MM.1S (cell line): Measurements from ENCODE around the gene ENOSF1.

Source experiments
- DNase-seq: peaks from one replicate; pipeline ENCODE4 v3.0.0-alpha.2; 2015
- H2AFZ ChIP-seq: fragments of 300-600 bp; sonication (generic); 2 replicates; pipeline ENCODE4 v1.6.0; 2016; ENCODE audit warnings: antibody characterized with exemption, low read length
- H3F3A ChIP-seq: fragments of 300-600 bp; sonication (generic); 2 replicates; pipeline ENCODE4 v1.6.1; 2016; ENCODE audit warnings: mild to moderate bottlenecking, antibody characterized with exemption, low read length, moderate library complexity, mixed read lengths; ENCODE audit not compliant: insufficient read depth
- H3K27ac ChIP-seq: fragments of 300-600 bp; sonication (generic); 2 replicates; pipeline ENCODE4 v1.5.1; 2016; ENCODE audit warnings: mild to moderate bottlenecking, low read length
- H3K27me3 ChIP-seq: fragments of 300-600 bp; sonication (generic); replicated peaks from 2 replicates; pipeline ENCODE4 v1.6.0; 2016; ENCODE audit warnings: low read length; ENCODE audit not compliant: insufficient read depth
- H3K36me3 ChIP-seq: fragments of 300-600 bp; sonication (generic); replicated peaks from 2 replicates; pipeline ENCODE4 v1.6.1; 2016; ENCODE audit warnings: mild to moderate bottlenecking, low read length, mixed read lengths; ENCODE audit not compliant: insufficient read depth
- H3K4me1 ChIP-seq: fragments of 300-600 bp; sonication (generic); 2 replicates; pipeline ENCODE4 v1.6.1; 2016; ENCODE audit warnings: low read length, mixed read lengths
- H3K4me2 ChIP-seq: fragments of 300-600 bp; sonication (generic); 2 replicates; pipeline ENCODE4 v1.6.0; 2016; ENCODE audit warnings: low read depth, low read length
- H3K4me3 ChIP-seq: fragments of 300-600 bp; sonication (generic); 2 replicates; pipeline ENCODE4 v1.5.1; 2016; ENCODE audit warnings: low read length, mixed read lengths
- H3K79me2 ChIP-seq: fragments of 300-600 bp; sonication (generic); 2 replicates; pipeline ENCODE4 v1.6.1; 2016; ENCODE audit warnings: mixed run types, low read length, mixed read lengths
- H3K9ac ChIP-seq: fragments of 300-600 bp; sonication (generic); 2 replicates; pipeline ENCODE4 v1.6.1; 2016; ENCODE audit warnings: low read length, mixed read lengths
- H3K9me2 ChIP-seq: fragments of 300-600 bp; sonication (generic); replicated peaks from 2 replicates; pipeline ENCODE4 v1.6.1; 2016; ENCODE audit warnings: mild to moderate bottlenecking, low read length, mixed read lengths; ENCODE audit not compliant: insufficient read depth
- H3K9me3 ChIP-seq: fragments of 300-600 bp; sonication (generic); replicated peaks from 2 replicates; pipeline ENCODE4 v1.6.1; 2016; ENCODE audit warnings: mild to moderate bottlenecking, low read length, mixed read lengths; ENCODE audit not compliant: insufficient read depth
- H4K20me1 ChIP-seq: fragments of 300-600 bp; sonication (generic); 2 replicates; pipeline ENCODE4 v1.6.1; 2016; ENCODE audit warnings: mild to moderate bottlenecking, low read length, moderate library complexity, mixed read lengths; ENCODE audit not compliant: insufficient read depth
- CTCF ChIP-seq: fragments of 300-600 bp; sonication (generic); IDR thresholded peaks from 2 replicates; pipeline ENCODE4 v1.5.1; 2016; ENCODE audit warnings: antibody characterized with exemption, low read length, mixed read lengths
- EZH2 ChIP-seq: fragments of 300-600 bp; sonication (generic); optimal IDR thresholded peaks from 2 replicates; pipeline ENCODE3; 2017; ENCODE audit warnings: low read depth, mild to moderate bottlenecking, antibody characterized with exemption, low read length, mixed read lengths
- EZH2phosphoT487 ChIP-seq: fragments of 300-600 bp; sonication (generic); IDR thresholded peaks from 2 replicates; pipeline ENCODE4 v1.6.1; 2018; ENCODE audit warnings: antibody characterized with exemption, low read length

ENOSF1 gene

GRCh38 chr18:686339-687111 is 25.9 kb downstream of the ENOSF1 start:
- no peak overlapping the region for H3K9ac ChIP-seq
- no peak overlapping the region for H3K4me2 ChIP-seq
- no peak overlapping the region for H2AFZ ChIP-seq
- no peaks in the 10 kb centered on the region for H3K36me3 ChIP-seq
- no peak for DNase-seq
- H3K4me1 ChIP-seq: no peaks in the 10 kb centered on the region
- no peaks in the 10 kb centered on the region for H3K9me2 ChIP-seq
- H3K4me3 ChIP-seq: no peak overlapping the region
- no peak for TF ChIP-seq EZH2phosphoT487
- TF ChIP-seq EZH2: no peak
- TF ChIP-seq CTCF: no peak
- H4K20me1 ChIP-seq: no peaks in the 10 kb centered on the region
- no peaks in the 10 kb centered on the region for H3K27me3 ChIP-seq
- H3F3A ChIP-seq: no peaks in the 10 kb centered on the region
- H3K9me3 ChIP-seq: no peaks in the 10 kb centered on the region
- no peaks in the 10 kb centered on the region for H3K79me2 ChIP-seq
- H3K27ac ChIP-seq: no peak overlapping the region

DNA sequence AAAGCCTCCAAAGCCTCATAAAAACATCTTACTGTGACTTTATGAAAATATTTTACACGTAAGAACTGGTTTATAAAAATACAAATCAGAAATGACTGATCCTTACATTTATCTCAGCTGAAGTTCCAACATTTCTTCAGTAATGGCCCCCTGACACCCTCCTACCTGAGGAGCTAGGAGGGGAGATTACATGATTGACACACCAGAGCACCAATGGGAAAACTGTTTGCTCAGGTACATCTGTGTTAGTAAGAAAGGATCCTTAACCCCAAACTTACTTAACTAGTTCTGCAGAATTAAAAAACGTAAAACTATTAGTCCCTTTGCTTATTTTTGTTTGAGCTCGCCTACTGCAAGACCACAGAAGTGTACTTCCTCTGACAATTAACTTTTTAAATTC is 27.0 kb downstream of the ENOSF1 start:
- no peaks in the 10 kb centered on the region for H3K9me2 ChIP-seq
- no peaks in the 10 kb centered on the region for H3K4me1 ChIP-seq
- no peaks in the 10 kb centered on the region for H4K20me1 ChIP-seq
- DNase-seq: no peak
- no peak overlapping the region for H3K4me3 ChIP-seq
- H3F3A ChIP-seq: no peaks in the 10 kb centered on the region
- no peaks in the 10 kb centered on the region for H3K27me3 ChIP-seq
- H3K79me2 ChIP-seq: no peaks in the 10 kb centered on the region
- H3K36me3 ChIP-seq: no peaks in the 10 kb centered on the region
- H3K4me2 ChIP-seq: no peak overlapping the region
- no peak overlapping the region for H2AFZ ChIP-seq
- H3K9ac ChIP-seq: no peak overlapping the region
- no peak overlapping the region for H3K27ac ChIP-seq
- TF ChIP-seq EZH2: no peak
- no peak for TF ChIP-seq CTCF
- TF ChIP-seq EZH2phosphoT487: no peak
- no peaks in the 10 kb centered on the region for H3K9me3 ChIP-seq

DNA sequence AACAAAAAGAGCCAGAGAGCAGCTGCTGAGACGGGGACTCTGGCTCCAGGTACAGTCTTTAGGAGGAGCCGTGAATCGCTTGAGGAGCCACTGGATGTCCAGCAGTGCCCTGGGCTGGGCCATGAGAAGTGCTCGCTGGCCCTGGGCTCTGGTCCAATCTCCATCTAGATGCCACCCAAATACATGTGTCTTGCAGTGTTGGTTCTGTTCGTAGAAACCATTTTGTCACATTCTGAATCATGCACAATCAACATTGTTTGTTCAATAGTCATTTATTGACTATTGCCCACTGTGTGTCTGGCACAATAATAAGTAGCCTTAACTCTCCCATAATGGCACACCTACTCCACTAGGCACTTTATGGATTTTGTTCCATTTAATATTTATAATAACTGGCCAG is 28.9 kb downstream of the ENOSF1 start:
- H3K9ac ChIP-seq: no peak overlapping the region
- no peak for DNase-seq

More for the DNA sequence above, 28.9 kb downstream of the ENOSF1 start:
- Histone ChIP-seq H4K20me1 (no peaks in the 10 kb centered on the region), H2AFZ (no peak overlapping the region), H3K36me3 (no peaks in the 10 kb centered on the region), H3K4me3 (no peak overlapping the region), H3K4me1 (no peaks in the 10 kb centered on the region), H3K27me3 (no peaks in the 10 kb centered on the region), H3K79me2 (no peaks in the 10 kb centered on the region), H3K27ac (no peak overlapping the region), H3K9me2 (no peaks in the 10 kb centered on the region), H3K4me2 (no peak overlapping the region), H3K9me3 (no peaks in the 10 kb centered on the region), H3F3A (no peaks in the 10 kb centered on the region)
- TF ChIP-seq EZH2phosphoT487 (no peak), EZH2 (no peak), CTCF (no peak)
